K562 (cell line): ENCODE results near the gene FNDC11. TPM values are rescaled to one million over a fixed set of nuclear protein-coding genes. Genes with fewer than 3 reads are reported as not detected.
A peak's percentile ranks its signal among the peaks of the same experiment; 100 is the strongest.

Experiments
- ARID4B ChIP-seq: sonication (generic); formaldehyde crosslinking; IDR thresholded peaks from 2 replicates; pipeline ENCODE4 v1.8.0; 2022; ENCODE audit warnings: mild to moderate bottlenecking, missing genetic modification reagents
- CCAR2 ChIP-seq: fragments of 200-400 bp; formaldehyde crosslinking; IDR thresholded peaks from 2 replicates; pipeline ENCODE4 v1.6.1; 2017; ENCODE audit warnings: mild to moderate bottlenecking, low read depth, low read length
- DPF2 ChIP-seq: fragments of 450-650 bp; IDR thresholded peaks from 2 replicates; pipeline ENCODE4 v1.6.1; 2016
- ESRRA ChIP-seq: fragments of 450-650 bp; IDR thresholded peaks from 2 replicates; pipeline ENCODE4 v1.6.1; 2014; ENCODE audit warnings: low read depth, mild to moderate bottlenecking, moderate library complexity, borderline replicate concordance
- KLF16 ChIP-seq: IDR thresholded peaks from 2 replicates; pipeline ENCODE4 v1.6.1; 2016; ENCODE audit warnings: antibody characterized with exemption
- MIER1 ChIP-seq: fragments of 450-650 bp; IDR thresholded peaks from 2 replicates; pipeline ENCODE4 v1.6.1; 2016; ENCODE audit warnings: antibody characterized with exemption, mild to moderate bottlenecking, low read depth
- MYNN ChIP-seq, 2 experiments: sonication (generic); formaldehyde crosslinking in 1 of 2; IDR thresholded peaks; 2 replicates each; pipeline versions ENCODE4 v1.5.0 to v1.6.1; 2016 to 2020; ENCODE audit warnings: antibody characterized with exemption in 1 of 2, missing genetic modification reagents in 1 of 2
- NFIC ChIP-seq: fragments of 450-650 bp; IDR thresholded peaks from 2 replicates; pipeline ENCODE4 v1.6.1; 2017; ENCODE audit warnings: mild to moderate bottlenecking, inconsistent platforms
- NR1H2 ChIP-seq: sonication (generic); formaldehyde crosslinking; IDR thresholded peaks from 2 replicates; pipeline ENCODE4 v1.4.0; 2020; ENCODE audit warnings: mild to moderate bottlenecking, missing genetic modification reagents
- PRDM10 ChIP-seq: fragments of 450-650 bp; IDR thresholded peaks from 2 replicates; pipeline ENCODE4 v1.6.1; 2018; ENCODE audit not compliant: partially characterized antibody
- SFPQ ChIP-seq: fragments of 200-400 bp; formaldehyde crosslinking; IDR thresholded peaks from 2 replicates; pipeline ENCODE4 v1.6.1; 2017; ENCODE audit warnings: mild to moderate bottlenecking, low read depth, low read length, moderate library complexity
- ZNF140 ChIP-seq: fragments of 250-450 bp; sonication (Bioruptor Pico); IDR thresholded peaks from 2 replicates; pipeline ENCODE4 v1.8.0; 2021; ENCODE audit warnings: moderate library complexity, mild to moderate bottlenecking, inconsistent platforms
- ZNF518B ChIP-seq: fragments of 250-450 bp; sonication (Bioruptor Pico); IDR thresholded peaks from 2 replicates; pipeline ENCODE4 v1.5.0; 2021; ENCODE audit warnings: mild to moderate bottlenecking, moderate library complexity
- polyA plus RNA-seq, 8 experiments: library from polyadenylated mRNA; depleted of rRNA in 4 of 8; stranded (reverse) in 5 of 8; unstranded in 3 of 8; fragments of >200 nt; fragmentation: Nextera tagmentation in 2 of 8; fragmentation: Illumina TruSeq in 1 of 8; extraction: Ambion mirVana in 2 of 8; extraction: Trizol in 1 of 8; gene quantifications; 2 replicates each; pipeline versions ENCODE4 v1.2.1 to v1.2.3, GENCODE V29; 2011 to 2014; ENCODE audit warnings: inconsistent platforms in 1 of 8, missing spikeins in 1 of 8
- total RNA-seq, 7 experiments: library from RNA; depleted of rRNA in 6 of 7; stranded (reverse); fragments of >200 nt in 6 of 7; fragmentation: Illumina TruSeq in 2 of 7; extraction: Trizol in 2 of 7; gene quantifications; 2 replicates each; pipeline versions ENCODE4 v1.2.1 to v1.2.3, GENCODE V29; 2011 to 2021; ENCODE audit warnings: low replicate concordance in 1 of 7

Gene FNDC11
- total and polyA plus RNA-seq, 9 of the 15 experiments (the other 6 are each of a cell fraction or from before 2014, with no cell fraction given) = 0.08 to 2.3 (median 0.64) TPM; not detected in 2

DNA sequence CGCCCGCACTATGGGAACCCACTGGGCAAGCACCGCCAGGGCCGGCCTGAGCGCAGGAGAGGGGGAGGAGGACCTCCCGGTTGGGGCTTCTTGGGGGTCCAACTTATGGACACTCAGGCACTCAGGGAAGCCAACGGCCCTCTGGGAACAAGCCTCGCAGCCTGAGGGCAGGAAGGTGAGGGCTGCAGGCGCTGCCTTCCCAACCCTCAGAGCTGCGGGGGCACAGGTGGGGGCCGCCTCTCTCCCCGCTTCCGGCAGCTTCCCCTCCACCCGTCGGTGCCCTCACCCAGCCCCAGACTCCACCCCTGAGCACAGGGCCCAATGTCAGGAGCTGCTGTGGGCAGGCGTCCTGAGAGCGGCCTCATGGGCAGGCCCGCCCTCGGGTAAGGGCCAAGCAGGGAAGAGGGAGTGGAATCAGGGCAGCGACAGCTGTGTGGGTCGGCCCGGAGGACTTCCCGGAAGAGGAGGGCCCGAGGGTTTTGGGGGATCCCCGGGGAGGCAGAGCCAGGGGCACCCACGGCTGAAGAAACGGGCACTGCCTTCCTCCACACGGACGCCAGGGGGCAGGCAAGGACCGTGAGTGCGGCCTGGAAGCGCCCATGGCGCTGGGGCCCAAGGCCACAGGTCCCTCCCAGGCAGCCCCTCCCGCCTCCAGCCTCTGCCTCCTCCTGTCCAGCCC is 16.3 kb upstream of the FNDC11 start (continued):
- TF ChIP-seq SFPQ (no peak), DPF2 (no peak), KLF16 (0 out of 2 replicates have a peak, but pooled peaks have one; percentile 22), ESRRA (no peak), NR1H2 (CRISPR knock-in tag) (no peak), ZNF518B (no peak), NFIC (peak; percentile 6; the same call in 1 of the 2 replicates), ZNF140 (CRISPR knock-in tag) (no peak), ARID4B (CRISPR knock-in tag) (peak; percentile 54; the same call in 1 of the 2 replicates), CCAR2 (no peak), MIER1 (no peak), PRDM10 (peak; percentile 53), MYNN (IDR thresholded peaks at IDR 0.05) (peak; percentile 62; the same call in 1 of the 2 replicates), MYNN (CRISPR knock-in tag; IDR thresholded peaks at IDR 0.05) (no peak)
